GM23248 (cell line): Measurements from ENCODE around the gene MAFG. TPM values are rescaled to one million over a fixed set of nuclear protein-coding genes. Genes with fewer than 3 reads are reported as not detected.
A peak's percentile ranks its signal among the peaks of the same experiment; 100 is the strongest.

Source experiments
- DNase-seq: peaks from one replicate; pipeline ENCODE4 v3.0.0-alpha.2; 2015
- H2AFZ ChIP-seq: fragments of 200-600 bp; sonication (generic); 2 replicates; pipeline ENCODE4 v1.6.1; 2016; ENCODE audit warnings: antibody characterized with exemption
- H3F3A ChIP-seq: fragments of 200-600 bp; sonication (generic); 2 replicates; pipeline ENCODE4 v1.6.1; 2016; ENCODE audit warnings: mild to moderate bottlenecking, antibody characterized with exemption, mixed run types; ENCODE audit not compliant: insufficient read depth
- H3K27ac ChIP-seq: fragments of 200-600 bp; sonication (generic); 2 replicates; pipeline ENCODE4 v1.5.1; 2016; ENCODE audit warnings: mild to moderate bottlenecking
- H3K27me3 ChIP-seq: fragments of 200-600 bp; sonication (generic); replicated peaks from 2 replicates; pipeline ENCODE4 v1.6.1; 2016; ENCODE audit warnings: mild to moderate bottlenecking; ENCODE audit not compliant: insufficient read depth
- H3K36me3 ChIP-seq: fragments of 200-600 bp; sonication (generic); 2 replicates; pipeline ENCODE4 v1.6.1; 2016; ENCODE audit warnings: low read depth, mild to moderate bottlenecking
- H3K4me1 ChIP-seq: fragments of 200-600 bp; sonication (generic); 2 replicates; pipeline ENCODE4 v1.6.1; 2016; ENCODE audit warnings: mild to moderate bottlenecking; ENCODE audit not compliant: insufficient read depth
- H3K4me2 ChIP-seq: fragments of 200-600 bp; sonication (generic); one replicate; pipeline ENCODE4 v1.6.1; 2016; ENCODE audit warnings: mild to moderate bottlenecking; ENCODE audit not compliant: unreplicated experiment
- H3K4me3 ChIP-seq: fragments of 200-600 bp; sonication (generic); 2 replicates; pipeline ENCODE4 v1.5.1; 2016; ENCODE audit warnings: mild to moderate bottlenecking
- H3K79me2 ChIP-seq: fragments of 200-600 bp; sonication (generic); 2 replicates; pipeline ENCODE4 v1.6.1; 2016; ENCODE audit warnings: mild to moderate bottlenecking; ENCODE audit not compliant: insufficient read depth
- H3K9ac ChIP-seq: fragments of 200-600 bp; sonication (generic); 2 replicates; pipeline ENCODE4 v1.6.1; 2016; ENCODE audit warnings: mild to moderate bottlenecking
- H3K9me2 ChIP-seq: fragments of 200-600 bp; sonication (generic); 2 replicates; pipeline ENCODE4 v1.6.1; 2016; ENCODE audit warnings: mixed run types, mild to moderate bottlenecking, moderate library complexity; ENCODE audit not compliant: insufficient read depth
- H3K9me3 ChIP-seq: fragments of 200-600 bp; sonication (generic); one replicate; pipeline ENCODE4 v1.6.1; 2017; ENCODE audit warnings: low read depth
- H4K20me1 ChIP-seq: fragments of 200-600 bp; sonication (generic); 2 replicates; pipeline ENCODE4 v1.6.0; 2016; ENCODE audit not compliant: insufficient read depth
- EZH2 ChIP-seq: fragments of 200-600 bp; sonication (generic); IDR thresholded peaks from 2 replicates; pipeline ENCODE4 v1.6.1; 2018; ENCODE audit warnings: antibody characterized with exemption, mild to moderate bottlenecking; ENCODE audit not compliant: insufficient read depth, poor library complexity, severe bottlenecking
- EZH2phosphoT487 ChIP-seq: fragments of 200-600 bp; sonication (generic); IDR thresholded peaks from 2 replicates; pipeline ENCODE4 v1.6.1; 2018; ENCODE audit warnings: antibody characterized with exemption, moderate library complexity, mild to moderate bottlenecking, low read depth; ENCODE audit not compliant: insufficient read depth
- WGBS, 2 experiments: methylation state at CpG; one replicate each; pipeline ENCODE4 v1.1.6; 2015 to 2017; ENCODE audit warnings: low lambda C conversion rate in 2 of 2, low coverage in 1 of 2; ENCODE audit errors: missing lambda C conversion rate in 2 of 2; 5-methylcytosine and 5-hydroxymethylcytosine counted together
- in situ Hi-C: fragments of 300-500 bp; cut with MboI; formaldehyde crosslinking; loops from 2 replicates; pipeline ENCODE4 v1.15.0; 2020
- polyA plus RNA-seq: library from polyadenylated mRNA; unstranded; fragments of >200 nt; fragmentation: Nextera tagmentation; extraction: Ambion mirVana; gene quantifications from 2 replicates; pipeline ENCODE4 v1.2.1, GENCODE V29; 2016
- total RNA-seq: library from RNA; depleted of rRNA; stranded (reverse); fragments of >200 nt; shearing (Covaris generic); gene quantifications from 2 replicates; pipeline ENCODE4 v1.2.3, GENCODE V29; 2014

Gene MAFG
- total and polyA plus RNA-seq, 2 experiments from 2014 or later, result 5.0 to 19.8 TPM

DNA sequence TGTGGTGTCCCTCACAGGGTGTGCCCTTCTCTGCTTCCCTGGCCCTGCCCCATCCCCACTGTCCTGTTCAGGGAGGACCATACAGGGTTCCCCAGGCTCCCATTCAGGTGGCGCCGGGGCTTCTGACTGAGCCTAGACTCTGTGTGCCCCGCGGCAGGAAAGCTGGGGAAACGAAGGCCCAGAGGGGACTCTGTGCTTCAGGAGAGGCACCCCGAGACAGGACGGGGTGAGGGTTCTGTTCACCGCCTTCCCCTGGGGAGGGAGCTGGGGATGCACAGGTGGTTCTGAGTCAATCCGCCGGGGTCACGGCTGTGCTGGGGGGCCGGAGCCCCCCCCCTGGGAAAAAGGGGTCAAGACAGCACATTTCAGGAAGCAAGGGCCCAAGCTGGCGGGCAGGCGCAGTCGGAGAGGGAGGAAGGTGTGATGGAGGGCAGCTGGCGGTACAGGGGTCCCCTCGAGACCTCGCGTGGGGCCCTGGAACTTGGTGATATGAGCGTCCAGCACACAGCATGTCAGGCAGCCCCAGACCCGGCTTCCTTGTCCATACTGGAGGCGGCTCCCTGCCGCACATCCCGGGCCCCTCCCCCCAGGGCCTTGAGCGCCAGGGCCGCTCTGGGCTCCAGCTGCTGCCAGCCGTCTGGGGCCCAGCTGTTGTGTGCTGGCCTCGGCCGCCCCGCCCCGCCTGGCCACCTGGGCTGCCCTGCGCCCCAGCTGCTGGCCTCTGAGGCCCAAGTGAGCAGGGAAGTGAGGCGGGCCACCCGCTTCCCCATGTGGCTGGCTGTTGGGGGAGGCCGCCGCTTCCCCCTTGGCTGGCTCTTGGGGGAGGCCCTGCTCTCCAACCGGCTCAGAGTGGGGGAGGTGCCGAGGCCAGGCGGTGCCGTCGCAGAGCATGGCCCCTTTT lies 39.1 kb upstream of the MAFG start:
- H3K36me3 ChIP-seq, result no peaks in the 10 kb centered on the region
- H3K4me2 ChIP-seq, result no peak overlapping the region
- no peak overlapping the region for H2AFZ ChIP-seq

DNA sequence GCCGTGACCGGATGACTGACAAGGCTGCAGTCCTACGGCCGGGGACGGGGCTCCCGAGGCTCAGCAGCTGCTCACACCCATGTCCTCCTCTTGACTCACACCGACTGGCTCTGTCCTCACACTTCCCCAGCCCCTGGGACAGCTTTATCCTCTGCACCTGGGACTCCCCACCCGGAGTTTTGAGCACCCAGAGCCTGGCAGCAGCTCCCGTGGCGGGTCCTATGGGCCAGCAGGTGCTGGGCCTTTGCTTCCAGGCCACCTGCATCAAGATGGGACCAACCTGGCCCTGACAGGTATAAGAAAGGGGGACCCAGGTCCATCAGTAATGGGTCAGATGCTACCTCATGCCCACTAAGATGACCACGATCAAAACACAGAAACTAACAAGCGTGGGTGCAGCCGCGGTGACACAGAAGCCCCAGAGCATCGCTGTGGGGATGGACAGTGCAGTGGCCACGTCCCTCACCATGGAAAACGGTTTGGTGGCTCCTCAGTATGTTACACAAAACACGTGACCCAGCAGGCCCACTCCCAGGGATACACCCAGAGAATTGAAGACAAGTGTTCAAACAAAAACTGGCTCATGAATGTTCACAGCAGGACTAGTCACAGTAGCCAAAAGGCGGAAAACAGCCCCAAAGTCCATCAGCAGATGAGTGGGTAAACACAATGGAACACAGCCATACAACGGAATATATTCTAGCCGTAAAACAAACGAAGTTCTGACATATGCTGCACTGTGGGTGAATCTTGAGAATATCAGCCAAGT lies 36.7 kb upstream of the MAFG start:
- Histone ChIP-seq H3K36me3 (no peaks in the 10 kb centered on the region), H3F3A (peaks cover 13% of the 10 kb centered on the region), H3K27ac (peak overlapping the region; percentile 59), H3K79me2 (no peaks in the 10 kb centered on the region), H3K9me3 (no peaks in the 10 kb centered on the region), H2AFZ (no peak overlapping the region), H3K4me3 (no peak overlapping the region), H3K9me2 (no peaks in the 10 kb centered on the region), H3K4me2 (no peak overlapping the region), H4K20me1 (no peaks in the 10 kb centered on the region), H3K27me3 (peaks cover 9% of the 10 kb centered on the region), H3K4me1 (peaks cover 17% of the 10 kb centered on the region; the same call in 1 of the 2 replicates), H3K9ac (no peak overlapping the region)
- no peak for TF ChIP-seq EZH2phosphoT487
- no peak for TF ChIP-seq EZH2
- DNase-seq, result no peak
- 58 to 63% methylated on average over 22 of the region's 22 CpGs for WGBS, 2 experiments
- in situ Hi-C loops, result no loop called here

More for the DNA sequence above, 39.1 kb upstream of the MAFG start:
- Histone ChIP-seq H3K9ac (no peak overlapping the region), H3K27ac (no peak overlapping the region), H3K79me2 (no peaks in the 10 kb centered on the region), H3F3A (peaks cover 13% of the 10 kb centered on the region), H3K27me3 (no peaks in the 10 kb centered on the region), H3K4me1 (peaks cover 17% of the 10 kb centered on the region; the same call in 1 of the 2 replicates), H3K9me2 (no peaks in the 10 kb centered on the region), H3K9me3 (no peaks in the 10 kb centered on the region), H4K20me1 (no peaks in the 10 kb centered on the region), H3K4me3 (no peak overlapping the region)
- no peak for DNase-seq
- no peak for TF ChIP-seq EZH2
- no peak for TF ChIP-seq EZH2phosphoT487
- WGBS, 2 experiments, result 62 to 63% methylated on average over 35 to 37 of the region's 41 CpGs
- in situ Hi-C loops, result no loop called here

DNA sequence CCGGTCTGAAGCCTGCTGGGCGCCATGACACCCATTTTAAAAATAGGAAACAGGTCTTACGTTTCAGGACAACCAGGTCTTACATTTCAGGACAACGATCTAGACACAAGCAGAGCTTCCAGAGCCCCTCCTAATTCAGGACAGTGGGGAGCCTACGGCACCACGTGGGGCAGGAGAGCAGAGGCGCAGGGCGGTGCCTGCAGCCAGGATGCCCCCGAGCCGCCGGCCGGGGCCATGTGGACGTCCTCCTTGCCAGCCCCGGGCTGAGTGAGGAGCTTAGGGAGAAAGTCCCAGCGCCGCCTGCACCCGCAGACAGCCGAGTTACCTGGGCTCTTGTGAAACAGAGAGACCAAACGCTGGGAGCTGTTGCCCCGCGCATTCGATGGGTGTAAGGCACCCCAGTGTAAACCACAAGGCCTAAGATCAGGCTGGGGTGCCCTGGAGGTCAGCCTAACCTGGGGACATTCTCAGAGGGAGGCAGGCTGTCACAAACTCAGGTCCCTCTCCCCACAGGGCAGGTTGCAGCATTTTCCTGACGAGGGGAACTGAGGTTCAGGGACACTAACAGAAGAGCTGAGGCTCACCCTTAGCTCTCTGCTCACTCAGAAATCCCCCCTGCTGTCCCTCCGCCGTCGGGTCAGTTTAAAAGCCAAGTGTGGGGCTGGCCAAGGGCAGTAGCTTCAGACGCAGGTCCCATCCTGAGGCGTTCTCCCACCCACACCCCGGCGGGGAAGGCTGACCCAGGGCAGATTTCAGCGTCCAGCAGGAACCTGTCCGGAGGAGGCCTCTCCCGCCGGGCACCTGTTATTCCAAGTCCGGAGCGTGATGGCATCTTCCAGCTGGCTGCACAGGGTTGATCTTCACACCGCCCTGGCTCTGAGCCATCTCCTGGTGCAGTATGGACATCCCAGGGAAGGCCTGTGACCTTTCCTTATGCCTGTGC lies 35.2 kb upstream of the MAFG start:
- in situ Hi-C loops, result no loop called here
- peaks cover 13% of the 10 kb centered on the region for H3F3A ChIP-seq
- H3K9me3 ChIP-seq, result no peaks in the 10 kb centered on the region
- H3K9ac ChIP-seq, result no peak overlapping the region
- no peaks in the 10 kb centered on the region for H3K36me3 ChIP-seq
- no peak overlapping the region for H3K4me3 ChIP-seq
- H3K27me3 ChIP-seq, result peaks cover 20% of the 10 kb centered on the region
- no peak for DNase-seq
- H2AFZ ChIP-seq, result no peak overlapping the region
- peaks cover 13% of the 10 kb centered on the region; the same call in 1 of the 2 replicates for H3K4me1 ChIP-seq
- no peaks in the 10 kb centered on the region for H4K20me1 ChIP-seq
- H3K79me2 ChIP-seq, result no peaks in the 10 kb centered on the region
- no peak for TF ChIP-seq EZH2
- H3K27ac ChIP-seq, result no peak overlapping the region
- H3K9me2 ChIP-seq, result no peaks in the 10 kb centered on the region
- no peak overlapping the region for H3K4me2 ChIP-seq
- 84 to 88% methylated on average over 35 to 36 of the region's 37 CpGs for WGBS, 2 experiments
